Measurements from ENCODE around the gene EIF4E. TPM values are rescaled to one million over a fixed set of nuclear protein-coding genes. Genes with fewer than 3 reads are reported as not detected.

Gene EIF4E, protein sequence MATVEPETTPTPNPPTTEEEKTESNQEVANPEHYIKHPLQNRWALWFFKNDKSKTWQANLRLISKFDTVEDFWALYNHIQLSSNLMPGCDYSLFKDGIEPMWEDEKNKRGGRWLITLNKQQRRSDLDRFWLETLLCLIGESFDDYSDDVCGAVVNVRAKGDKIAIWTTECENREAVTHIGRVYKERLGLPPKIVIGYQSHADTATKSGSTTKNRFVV
- 100 to 1,000 TPM in 1 of 2 experiments, 10 to 100 TPM in 1; 92.1 to 122 TPM for total RNA-seq

DNA sequence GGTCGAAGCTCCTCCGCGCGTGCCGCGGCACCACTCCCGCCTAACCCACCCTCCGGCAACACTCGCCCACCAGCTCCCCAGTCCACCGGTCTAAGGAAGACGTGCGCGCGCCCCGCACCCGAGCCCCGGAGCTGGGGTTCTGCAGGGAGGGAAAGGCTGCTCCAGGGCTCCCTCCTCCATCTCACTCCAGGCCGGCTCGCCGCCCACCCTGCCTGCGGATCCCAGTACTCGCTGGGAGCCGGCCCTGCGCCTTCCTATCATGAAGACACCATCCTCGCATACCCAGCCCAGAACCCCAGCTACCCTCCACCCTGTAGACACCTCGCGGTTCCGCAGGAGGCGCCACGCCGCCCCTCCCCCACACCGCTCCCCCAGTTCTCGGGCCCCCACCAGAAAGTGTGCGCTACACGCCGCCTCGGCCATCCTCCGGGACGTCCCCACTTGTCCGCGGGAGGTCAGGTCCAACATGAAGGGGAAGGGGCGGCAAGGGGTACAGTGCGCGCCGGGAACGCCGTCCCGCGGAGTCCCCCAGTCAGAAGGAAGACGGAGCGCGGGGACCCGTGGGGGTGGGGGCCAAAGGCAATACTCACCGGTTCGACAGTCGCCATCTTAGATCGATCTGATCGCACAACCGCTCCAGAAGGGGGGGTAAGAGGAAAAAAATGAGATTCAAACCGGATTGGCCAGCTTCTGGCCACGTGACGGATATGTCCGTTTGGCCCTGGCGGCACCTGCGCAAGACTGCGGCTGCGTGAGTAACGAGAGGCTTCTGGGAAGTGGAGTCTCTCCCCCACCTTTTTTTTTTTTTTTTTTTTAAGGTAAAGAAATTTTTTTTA, at the start of gene EIF4E:
Gene EIF4E, minus strand, starts transcription at position 629 of the 836 bp plus-strand sequence. Its CDS starts 21 bp downstream, at position 608.
- Mint-ChIP-seq H3K27ac (peak within 1 kb of the TSS; percentile 100), H3K9me3 (ENCODE audit: low read depth) (peaks cover 4% of the 10 kb centered on the region)

DNA sequence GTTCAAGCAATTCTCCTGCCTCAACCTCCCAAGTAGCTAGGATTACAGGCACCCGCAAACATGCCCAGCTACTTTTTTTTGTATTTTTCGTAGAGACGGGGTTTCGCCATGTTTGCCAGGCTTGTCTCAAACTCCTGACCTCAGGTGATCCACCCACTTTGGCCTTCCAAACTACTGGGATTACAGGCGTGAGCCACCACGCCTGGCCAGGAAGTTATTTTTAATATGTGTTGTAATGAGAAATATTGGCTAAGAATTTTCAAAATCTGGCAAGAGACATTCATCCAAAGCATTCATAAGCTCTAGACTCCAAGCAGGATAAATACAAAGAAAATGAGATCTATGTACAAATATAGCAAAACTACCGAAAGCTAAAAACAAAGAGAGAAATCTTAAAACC, 48.6 kb upstream of the EIF4E start:
- no peaks in the 10 kb centered on the region for H3K36me3 Mint-ChIP-seq
- peaks cover 20% of the 10 kb centered on the region for H3K27me3 Mint-ChIP-seq

More for the DNA sequence above, at the start of gene EIF4E:
- peak; percentile 99 for DNase-seq
- ATAC-seq: peak; percentile 77
- CTCF ChIA-PET: interaction anchor here (0.8 to 4.4 kb wide), 14 partner anchors 9 to 886 kb away, joined by 3 to 29 read pairs (median 4); partner anchors contain the start of genes ADH5, METAP1, RAP1GDS1 and TSPAN5
- Mint-ChIP-seq H3K36me3 (peaks cover 27% of the 10 kb centered on the region), H3K4me1 (peaks cover 38% of the 10 kb centered on the region), H3K4me3 (peak within 1 kb of the TSS; percentile 89), H3K27me3 (no peaks in the 10 kb centered on the region)

DNA sequence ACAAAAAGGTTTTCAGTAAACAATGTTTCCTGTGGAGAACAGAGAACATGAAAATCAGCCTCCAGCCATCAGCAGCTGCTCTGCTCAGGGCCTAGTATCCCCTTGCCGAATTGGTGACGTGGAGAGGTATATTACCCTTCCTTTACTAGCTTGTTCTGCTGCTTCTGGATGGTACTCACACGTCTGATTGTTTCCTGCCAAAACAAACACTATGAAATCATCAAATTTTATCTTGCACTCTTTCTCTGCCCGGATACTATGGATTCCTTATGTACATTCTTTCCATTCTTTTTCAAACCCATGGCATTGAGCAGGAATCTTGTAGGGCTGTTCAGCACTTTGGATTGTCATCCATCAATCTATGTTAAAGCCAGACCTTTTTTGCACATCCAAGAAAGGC, 47.8 kb upstream of the EIF4E start:
- Mint-ChIP-seq H3K36me3 (no peaks in the 10 kb centered on the region), H3K4me1 (no peaks in the 10 kb centered on the region), H3K9me3 (ENCODE audit: low read depth) (no peaks in the 10 kb centered on the region), H3K27me3 (peaks cover 19% of the 10 kb centered on the region), H3K27ac (no peak overlapping the region), H3K4me3 (no peak overlapping the region)
- DNase-seq (no peak), ATAC-seq (no peak)
- CTCF ChIA-PET: no interaction called here

More for the DNA sequence above, 48.6 kb upstream of the EIF4E start:
- Mint-ChIP-seq H3K27ac (no peak overlapping the region), H3K9me3 (ENCODE audit: low read depth) (no peaks in the 10 kb centered on the region), H3K4me1 (no peaks in the 10 kb centered on the region), H3K4me3 (no peak overlapping the region)
- CTCF ChIA-PET: interaction anchor here (1.4 to 2.2 kb wide), 2 partner anchors 9 to 17 kb away, joined by 3 to 7 read pairs; partner anchors contain the start of gene METAP1
- ATAC-seq: no peak
- DNase-seq: no peak

DNA sequence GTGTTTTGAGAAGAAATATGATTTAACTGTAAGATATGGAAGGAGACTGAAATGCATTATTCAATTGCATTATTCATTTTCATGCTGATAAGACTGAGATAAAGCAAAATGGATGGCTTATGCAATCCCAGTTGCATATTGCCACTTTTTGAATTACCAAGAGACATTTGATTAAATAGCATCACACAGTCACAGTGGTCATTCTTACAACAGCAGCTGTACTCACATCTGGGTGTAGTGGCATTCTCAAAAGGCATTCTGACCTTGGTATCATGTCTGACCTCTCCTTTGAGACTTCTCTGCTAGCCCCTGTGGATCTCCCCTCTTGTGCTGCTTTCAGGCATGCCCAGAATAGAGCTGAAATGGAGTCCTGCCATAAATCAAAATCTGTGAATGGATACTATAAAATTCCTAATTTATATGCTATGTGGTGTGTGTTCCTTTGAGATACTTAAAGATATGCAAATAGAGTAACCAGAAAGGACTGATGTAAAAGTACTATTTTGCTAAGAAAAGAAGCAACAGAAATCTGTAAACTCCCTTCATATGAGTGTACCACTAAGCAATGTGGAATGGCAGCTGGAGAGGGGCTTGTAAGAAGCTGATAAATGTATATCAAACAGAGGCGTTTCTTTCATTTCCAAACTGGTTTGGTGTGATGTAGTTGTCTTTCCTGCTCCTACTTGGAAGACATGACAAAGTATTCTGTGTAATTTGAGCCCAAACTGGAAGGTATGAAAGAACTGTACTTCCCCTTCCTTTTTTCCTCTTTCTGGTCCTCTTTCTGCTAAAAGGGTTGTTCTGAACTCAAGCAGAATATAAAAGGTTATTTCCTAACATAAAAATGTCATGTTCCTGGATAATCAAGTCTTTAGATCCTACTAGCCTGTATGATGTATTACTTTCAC, 41.2 kb upstream of the EIF4E start:
- H3K27me3 Mint-ChIP-seq: peaks cover 37% of the 10 kb centered on the region
- H3K9me3 Mint-ChIP-seq (ENCODE audit: low read depth): no peaks in the 10 kb centered on the region

DNA sequence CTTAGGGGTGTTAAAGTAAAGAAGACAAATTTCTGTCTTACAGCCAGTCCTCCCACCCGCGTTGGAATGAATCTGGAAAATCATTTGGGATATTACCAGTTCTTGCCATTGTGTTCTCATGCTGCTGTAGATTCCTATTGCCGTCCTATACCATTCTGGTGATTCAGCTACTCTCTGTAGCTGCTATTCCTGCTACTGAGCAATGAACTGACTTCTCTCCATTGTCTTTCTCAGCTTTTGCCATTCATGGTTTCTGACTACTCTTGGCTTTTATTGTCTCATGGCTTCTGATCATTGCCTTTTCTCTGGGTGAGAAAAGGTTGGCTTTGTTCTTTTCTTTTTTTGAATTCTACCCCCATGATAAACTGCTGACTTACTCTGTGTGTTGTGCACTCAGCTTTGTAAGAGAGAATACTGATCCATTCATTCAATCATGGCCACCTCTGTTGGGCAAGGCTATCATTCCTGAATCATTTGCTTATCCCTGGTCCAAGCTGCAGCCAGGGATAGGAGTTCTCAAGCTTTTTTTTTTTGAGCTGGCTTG, 38.9 kb upstream of the EIF4E start:
- Mint-ChIP-seq H3K9me3 (ENCODE audit: low read depth) (no peaks in the 10 kb centered on the region), H3K4me1 (no peaks in the 10 kb centered on the region), H3K4me3 (no peak overlapping the region), H3K36me3 (no peaks in the 10 kb centered on the region), H3K27ac (no peak overlapping the region), H3K27me3 (peaks cover 26% of the 10 kb centered on the region)
- ATAC-seq (no peak), DNase-seq (no peak)
- CTCF ChIA-PET: interaction anchor here (1.4 to 2.1 kb wide), 2 partner anchors 27 to 88 kb away, joined by 4 to 6 read pairs; no protein-coding TSS in a partner anchor

More for the DNA sequence above, 41.2 kb upstream of the EIF4E start:
- no peaks in the 10 kb centered on the region for H3K36me3 Mint-ChIP-seq
- H3K4me1 Mint-ChIP-seq: no peaks in the 10 kb centered on the region
- no peak overlapping the region for H3K4me3 Mint-ChIP-seq
- H3K27ac Mint-ChIP-seq: no peak overlapping the region
- ATAC-seq (no peak), DNase-seq (no peak)
- CTCF ChIA-PET: no interaction called here

DNA sequence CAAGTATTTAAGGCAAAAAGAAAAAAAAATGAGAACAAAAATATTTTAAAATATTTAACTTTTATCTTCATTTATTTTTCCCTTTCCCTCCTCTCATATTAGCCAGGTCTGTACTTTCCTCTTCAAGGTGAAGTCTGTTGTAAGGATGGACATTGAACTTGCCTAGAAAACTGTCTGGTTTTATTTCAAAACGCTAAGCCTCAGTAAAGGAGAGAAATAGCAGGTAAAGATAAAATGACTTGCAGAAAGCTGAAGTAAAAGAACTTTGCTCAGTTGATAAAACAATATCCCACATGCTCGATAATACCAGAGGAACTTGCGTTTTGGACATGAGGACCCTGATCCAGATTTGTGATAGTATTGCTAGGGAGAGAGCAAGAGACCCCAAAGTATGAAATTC, 38.0 kb upstream of the EIF4E start:
- H3K27ac Mint-ChIP-seq: no peak overlapping the region
- H3K36me3 Mint-ChIP-seq: no peaks in the 10 kb centered on the region
- H3K27me3 Mint-ChIP-seq: peaks cover 26% of the 10 kb centered on the region
- DNase-seq: no peak
- CTCF ChIA-PET: interaction anchor here (1.4 kb wide), 1 partner anchor 28 kb away, joined by 4 read pairs; no protein-coding TSS in a partner anchor
- no peak overlapping the region for H3K4me3 Mint-ChIP-seq
- H3K4me1 Mint-ChIP-seq: no peaks in the 10 kb centered on the region
- no peaks in the 10 kb centered on the region for H3K9me3 Mint-ChIP-seq (ENCODE audit: low read depth)
- no peak for ATAC-seq

DNA sequence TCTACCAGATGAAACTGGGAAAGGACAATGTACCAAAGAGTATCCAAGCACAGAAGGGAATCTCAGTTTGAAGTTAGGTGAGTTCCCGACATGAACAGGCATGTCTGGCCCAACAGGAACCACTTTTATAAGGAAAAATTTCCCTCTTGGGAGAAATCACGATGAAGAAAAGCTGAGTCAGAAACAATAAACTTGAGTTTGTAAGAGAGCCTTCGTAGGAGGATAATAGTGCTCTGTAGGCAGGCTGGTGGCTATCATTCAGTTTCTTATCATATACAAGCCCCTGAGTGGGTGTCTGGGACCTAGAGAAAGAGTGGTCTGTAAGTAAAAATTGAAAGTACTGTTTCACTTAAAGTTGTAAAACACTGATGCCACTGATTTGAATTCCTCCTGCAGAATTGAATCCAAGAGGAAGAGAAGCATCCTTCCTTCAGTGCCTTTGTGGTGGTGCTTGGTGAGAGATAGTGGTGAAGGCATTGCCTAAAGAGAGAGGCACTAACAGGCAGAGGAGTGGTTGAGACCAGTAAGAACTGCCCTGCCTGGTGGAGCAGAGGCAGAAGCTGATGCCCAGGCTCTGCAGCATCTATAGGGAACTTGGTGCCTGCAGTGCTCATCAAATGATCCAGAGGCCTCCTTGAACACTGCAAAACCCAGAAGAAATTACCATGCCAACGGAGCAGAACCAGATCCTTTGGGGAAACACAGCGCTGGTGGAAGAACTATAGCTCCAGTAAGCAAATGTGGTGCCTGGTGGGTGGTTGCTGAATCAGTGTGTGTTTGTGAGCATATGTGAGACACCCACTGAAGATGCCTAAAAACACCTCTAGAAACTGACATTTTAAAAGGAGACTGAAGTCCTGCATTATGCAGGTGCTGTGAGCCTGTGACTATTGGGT, 34.9 kb upstream of the EIF4E start:
- ATAC-seq (no peak), DNase-seq (no peak)
- H3K27ac Mint-ChIP-seq: no peak overlapping the region
- no peaks in the 10 kb centered on the region for H3K4me1 Mint-ChIP-seq
- H3K27me3 Mint-ChIP-seq: peaks cover 10% of the 10 kb centered on the region
- H3K9me3 Mint-ChIP-seq (ENCODE audit: low read depth): no peaks in the 10 kb centered on the region
- H3K36me3 Mint-ChIP-seq: no peaks in the 10 kb centered on the region
- H3K4me3 Mint-ChIP-seq: no peak overlapping the region
- CTCF ChIA-PET: no interaction called here

DNA sequence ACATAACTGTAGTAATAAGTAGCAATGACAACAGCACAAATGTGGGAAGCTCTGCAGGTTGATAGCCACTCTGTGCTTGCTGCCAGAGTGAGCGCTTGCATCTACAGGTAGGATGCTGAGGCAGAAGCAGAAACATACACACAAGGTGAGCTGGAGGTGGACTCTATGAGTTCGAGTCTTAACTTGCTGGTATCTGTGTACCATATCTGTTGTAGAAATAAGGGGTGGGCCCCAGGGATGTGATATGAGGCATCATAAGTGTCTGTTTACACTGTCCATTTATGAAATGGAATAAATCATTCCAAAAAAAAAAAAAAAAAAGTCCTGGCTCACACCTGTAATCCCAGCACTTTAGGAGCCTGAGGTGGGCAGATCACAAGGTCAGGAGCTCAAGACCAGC, 32.8 kb upstream of the EIF4E start:
- H3K27me3 Mint-ChIP-seq: peaks cover 2% of the 10 kb centered on the region
- H3K9me3 Mint-ChIP-seq (ENCODE audit: low read depth): no peaks in the 10 kb centered on the region
- H3K36me3 Mint-ChIP-seq: no peaks in the 10 kb centered on the region
- H3K4me3 Mint-ChIP-seq: no peak overlapping the region
- CTCF ChIA-PET: no interaction called here
- ATAC-seq: no peak
- H3K27ac Mint-ChIP-seq: no peak overlapping the region
- no peaks in the 10 kb centered on the region for H3K4me1 Mint-ChIP-seq
- no peak for DNase-seq

DNA sequence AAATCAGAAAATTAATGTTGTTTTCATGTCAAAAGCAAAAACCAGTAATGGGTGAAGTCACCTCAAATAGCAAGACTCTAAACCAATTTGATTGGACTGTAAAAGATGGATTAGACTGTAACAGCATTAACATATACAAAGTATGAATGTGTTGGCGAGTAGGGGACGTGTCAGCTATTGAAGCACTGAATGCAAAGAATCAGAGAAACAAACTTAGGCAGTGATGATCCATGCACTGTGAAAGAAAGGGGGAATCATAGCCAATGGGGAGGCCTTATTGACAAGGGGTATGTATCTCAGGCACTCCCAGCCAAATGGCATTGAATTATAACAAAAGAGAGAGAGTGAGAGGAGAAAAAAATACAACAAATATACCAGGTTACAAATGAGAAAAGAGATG, 30.5 kb upstream of the EIF4E start:
- no peak overlapping the region for H3K4me3 Mint-ChIP-seq
- peaks cover 7% of the 10 kb centered on the region for H3K27me3 Mint-ChIP-seq
- DNase-seq (no peak), ATAC-seq (no peak)
- H3K27ac Mint-ChIP-seq: no peak overlapping the region
- no peaks in the 10 kb centered on the region for H3K36me3 Mint-ChIP-seq
- CTCF ChIA-PET: interaction anchor here (1.2 kb wide), 1 partner anchor 36 kb away, joined by 3 read pairs; the partner anchor contains the start of gene METAP1
- H3K4me1 Mint-ChIP-seq: no peaks in the 10 kb centered on the region
- no peaks in the 10 kb centered on the region for H3K9me3 Mint-ChIP-seq (ENCODE audit: low read depth)

DNA sequence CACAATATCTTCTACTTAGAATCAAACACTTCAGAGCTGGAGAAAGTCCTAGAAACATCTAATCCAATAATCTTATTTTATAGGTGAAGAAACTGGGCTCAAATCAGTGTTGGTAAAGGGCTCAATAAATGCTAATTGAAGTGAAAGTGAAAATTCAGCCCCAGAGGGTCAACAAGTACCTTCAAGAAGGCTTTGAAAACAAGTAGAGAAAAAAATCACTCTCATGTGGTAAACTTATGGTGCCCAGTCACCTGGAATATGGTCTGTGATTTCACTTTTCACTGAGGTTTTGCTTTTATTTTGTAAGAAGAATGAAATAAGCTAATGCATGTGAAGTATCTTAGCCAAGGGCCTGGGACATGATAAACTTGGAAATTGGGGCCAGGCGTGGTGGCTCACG, 29.1 kb upstream of the EIF4E start:
- CTCF ChIA-PET: no interaction called here
- no peak overlapping the region for H3K27ac Mint-ChIP-seq
- DNase-seq: no peak
- peaks cover 10% of the 10 kb centered on the region for H3K27me3 Mint-ChIP-seq
- H3K4me3 Mint-ChIP-seq: no peak overlapping the region
- no peaks in the 10 kb centered on the region for H3K4me1 Mint-ChIP-seq
- no peaks in the 10 kb centered on the region for H3K9me3 Mint-ChIP-seq (ENCODE audit: low read depth)
- no peak for ATAC-seq
- H3K36me3 Mint-ChIP-seq: no peaks in the 10 kb centered on the region

DNA sequence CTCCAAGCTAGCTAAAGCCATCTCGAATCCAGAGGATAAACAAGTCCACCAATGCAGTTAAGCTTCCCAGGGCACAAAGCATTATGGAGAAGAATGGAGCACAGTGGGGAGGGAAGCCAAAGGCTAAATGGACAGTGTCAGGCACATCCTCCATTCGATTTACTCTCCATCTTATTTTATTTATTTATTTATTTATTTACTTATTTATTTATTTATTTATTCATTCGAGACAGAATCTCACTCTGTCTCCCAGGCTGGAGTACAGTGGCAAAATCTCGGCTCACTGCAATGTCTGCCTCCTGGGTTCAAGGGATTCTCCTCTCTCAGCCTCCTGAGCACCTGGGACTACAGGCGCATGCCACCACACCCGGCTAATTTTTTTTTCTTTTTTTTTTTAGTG, 26.3 kb upstream of the EIF4E start:
- no peak overlapping the region for H3K4me3 Mint-ChIP-seq
- ATAC-seq: no peak
- H3K36me3 Mint-ChIP-seq: no peaks in the 10 kb centered on the region
- DNase-seq: no peak
- H3K27ac Mint-ChIP-seq: no peak overlapping the region
- H3K27me3 Mint-ChIP-seq: peaks cover 10% of the 10 kb centered on the region
- no peaks in the 10 kb centered on the region for H3K9me3 Mint-ChIP-seq (ENCODE audit: low read depth)
- H3K4me1 Mint-ChIP-seq: no peaks in the 10 kb centered on the region
- CTCF ChIA-PET: no interaction called here

DNA sequence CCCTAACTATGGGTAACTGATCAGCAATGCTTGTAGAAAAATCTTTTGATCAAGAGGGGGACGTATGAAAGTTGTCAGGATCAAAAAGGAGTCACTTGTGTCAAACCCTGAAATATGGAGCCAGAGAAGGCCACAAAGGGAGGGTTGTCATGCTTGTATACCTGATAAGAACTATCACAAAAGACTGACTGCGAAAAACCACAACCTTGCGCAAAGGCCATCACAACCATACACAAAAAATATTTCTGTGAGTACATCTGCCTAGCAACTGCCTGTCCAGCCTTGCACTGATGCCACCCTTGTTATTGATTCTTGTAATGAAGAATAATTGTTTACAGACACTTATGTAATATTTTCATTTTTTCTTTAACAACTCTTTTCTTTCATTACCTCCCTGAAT, 22.8 kb upstream of the EIF4E start:
- DNase-seq: no peak
- no peak for ATAC-seq
- CTCF ChIA-PET: no interaction called here
- Mint-ChIP-seq H3K36me3 (no peaks in the 10 kb centered on the region), H3K4me1 (no peaks in the 10 kb centered on the region), H3K9me3 (ENCODE audit: low read depth) (no peaks in the 10 kb centered on the region), H3K4me3 (no peak overlapping the region), H3K27me3 (peaks cover 10% of the 10 kb centered on the region), H3K27ac (no peak overlapping the region)

All from activated CD8-positive, alpha-beta memory T cell treated with anti-CD3 and anti-CD28 coated beads, Interleukin-2, amount 10 ng/mL, durations not matched to agents 7 days and 5 days (primary cell).